Endothelial cell of hepatic sinusoid (primary cell): ENCODE results near the gene BHLHA15.

Source experiments
- in situ Hi-C: cut with HindIII; loops from 2 replicates; pipeline ENCODE4 v1.10.0; 2017; ENCODE audit warnings: low sequenced_read_pairs

BHLHA15 gene

GRCh38 chr7:98223351-98223897 lies 12.2 kb downstream of the BHLHA15 start:
- in situ Hi-C loops: no loop called here

- in situ Hi-C loops: no loop called here
Observed at GRCh38 chr7:98223898-98224700, 12.9 kb downstream of the BHLHA15 start.

DNA sequence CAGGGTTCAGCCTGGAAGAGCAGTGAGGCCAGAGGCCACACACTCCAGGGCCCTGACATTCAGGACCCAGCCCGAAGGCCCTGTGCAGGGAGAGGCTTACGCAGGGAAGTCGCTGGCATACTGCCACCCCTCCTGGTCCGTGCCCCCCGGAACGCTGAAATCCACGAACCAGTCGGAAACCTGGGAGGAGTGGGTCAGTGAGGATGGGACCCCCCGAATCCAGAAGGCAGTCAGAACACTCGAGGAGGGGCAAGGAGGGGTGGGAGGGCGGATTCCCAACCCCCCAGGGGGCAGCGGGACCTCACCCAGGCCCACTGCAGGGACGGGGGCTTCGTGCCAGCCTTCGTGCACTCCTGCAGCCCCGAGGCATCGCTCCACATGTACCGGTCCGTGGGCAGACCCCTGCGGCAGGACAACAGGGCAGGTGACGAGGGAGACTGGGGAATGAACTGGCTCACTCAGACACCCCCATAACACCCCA lies 13.5 kb downstream of the BHLHA15 start:
- in situ Hi-C loops: no loop called here

DNA sequence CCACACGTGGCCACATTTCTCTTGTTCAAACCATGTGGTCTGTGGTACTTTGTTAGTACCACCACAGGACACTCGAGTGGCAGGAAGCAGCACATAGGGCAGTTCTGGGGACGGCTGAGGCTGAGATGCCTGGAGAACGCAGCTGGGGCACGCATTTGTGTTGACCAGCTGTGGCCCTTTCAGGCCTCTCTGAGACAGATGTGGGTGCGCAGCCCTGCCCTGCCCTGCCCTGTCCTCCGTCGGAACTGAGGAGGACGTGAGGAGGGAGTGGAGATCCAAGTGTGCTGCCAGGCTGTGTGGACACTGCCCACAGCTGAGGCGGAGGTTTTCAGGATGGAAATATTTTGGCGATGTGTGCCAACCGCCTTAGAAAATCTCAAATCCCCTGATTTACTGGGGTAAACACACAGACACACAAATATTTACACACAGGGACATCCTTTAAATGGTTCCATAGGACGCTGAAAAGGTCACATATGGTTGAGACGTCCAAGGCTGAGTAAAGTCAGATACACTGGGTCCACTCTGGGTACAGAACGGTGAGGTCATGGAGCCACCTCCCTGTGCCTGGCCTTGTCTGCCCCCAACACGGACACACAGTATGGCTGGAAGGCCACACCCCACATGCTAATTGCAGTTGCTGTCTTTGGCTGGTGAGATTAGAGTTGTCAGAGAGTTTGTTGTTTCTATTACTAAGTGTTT lies 14.8 kb downstream of the BHLHA15 start:
- in situ Hi-C loops: no loop called here

DNA sequence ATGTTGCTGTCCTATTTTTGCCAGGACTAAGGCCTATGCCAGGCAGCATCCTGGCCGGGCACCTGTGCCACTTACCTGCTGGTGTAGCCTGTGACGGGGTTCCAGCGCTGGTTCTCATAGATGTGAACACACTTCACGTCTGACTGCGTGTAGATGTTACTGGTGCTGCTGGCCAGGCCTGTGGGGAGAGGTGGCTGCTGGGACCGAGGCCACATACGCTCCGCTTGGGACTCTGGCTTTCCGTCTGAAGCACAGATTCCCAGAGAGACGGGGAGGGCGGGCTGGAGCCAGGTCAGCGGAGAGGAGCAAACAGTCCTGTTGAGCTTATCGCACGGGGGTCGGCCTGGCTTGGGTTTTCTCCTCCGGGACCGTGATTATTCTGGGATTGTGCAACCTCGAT lies 16.7 kb downstream of the BHLHA15 start:
- in situ Hi-C loops: no loop called here

GRCh38 chr7:98228801-98229200 lies 17.6 kb downstream of the BHLHA15 start:
- in situ Hi-C loops: no loop called here

GRCh38 chr7:98229441-98229840 lies 18.2 kb downstream of the BHLHA15 start:
- in situ Hi-C loops: no loop called here

DNA sequence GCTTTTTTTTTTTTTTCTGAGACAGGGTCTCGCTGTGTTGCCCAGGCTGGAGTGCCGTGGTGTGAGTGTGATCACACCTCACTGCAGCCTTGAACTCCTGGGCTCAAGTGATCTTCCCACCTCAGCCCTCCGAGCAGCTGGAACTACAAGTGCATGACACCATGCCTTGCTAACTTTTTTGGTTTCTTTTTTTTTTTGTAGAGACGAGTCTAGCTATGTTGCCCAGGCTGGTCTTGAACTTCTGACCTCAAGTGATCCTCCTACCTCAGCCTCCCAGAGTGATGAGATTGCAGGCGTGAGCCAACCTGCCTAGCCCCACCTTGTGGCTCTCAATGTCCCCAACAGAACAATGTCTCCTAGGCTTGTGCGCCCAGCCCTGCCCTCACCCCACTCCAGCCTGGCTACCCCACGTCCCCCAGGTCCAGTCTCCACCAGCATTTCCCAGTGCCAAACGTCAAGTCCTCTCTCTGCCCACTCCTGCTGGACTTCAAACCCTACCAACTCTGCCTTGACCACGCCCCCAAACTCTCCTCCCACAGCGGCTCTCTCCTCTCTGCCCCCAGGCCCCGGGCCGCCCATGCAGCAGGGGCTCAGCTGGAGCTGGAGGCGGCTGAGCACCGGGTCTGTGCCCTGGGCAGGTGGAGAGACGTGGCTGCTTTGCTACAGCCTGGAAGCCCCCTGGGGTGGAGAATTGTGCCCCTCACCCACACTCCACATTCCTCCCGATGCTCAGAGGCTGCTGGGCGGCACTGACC lies 18.9 kb downstream of the BHLHA15 start:
- in situ Hi-C loops: no loop called here

GRCh38 chr7:98230746-98231471 lies 19.7 kb downstream of the BHLHA15 start:
- in situ Hi-C loops: no loop called here

- in situ Hi-C loops: no loop called here
Observed at GRCh38 chr7:98231493-98232262, 20.4 kb downstream of the BHLHA15 start.

- in situ Hi-C loops: no loop called here
Observed at GRCh38 chr7:98232263-98232585, 21.0 kb downstream of the BHLHA15 start.

DNA sequence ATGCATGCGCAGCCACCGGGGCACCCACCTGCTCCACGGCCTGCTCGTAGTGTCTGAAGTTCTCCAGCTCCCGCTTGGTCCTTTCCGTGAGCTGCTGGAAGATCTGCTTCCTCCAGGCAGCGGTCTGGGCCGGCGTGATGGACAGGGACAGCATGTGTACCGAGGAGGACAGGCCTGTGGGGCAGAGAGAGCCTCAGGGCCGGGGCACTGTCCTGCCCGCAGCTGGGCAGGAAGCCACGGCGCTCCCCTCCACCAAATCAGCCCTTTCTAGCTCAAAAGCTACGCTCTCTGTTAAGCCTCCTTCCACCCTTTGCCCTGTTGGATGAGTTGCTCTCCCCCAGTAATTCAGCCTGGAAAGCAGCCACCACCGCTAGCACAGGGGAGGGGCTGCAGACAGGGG lies 21.6 kb downstream of the BHLHA15 start:
- in situ Hi-C loops: no loop called here

DNA sequence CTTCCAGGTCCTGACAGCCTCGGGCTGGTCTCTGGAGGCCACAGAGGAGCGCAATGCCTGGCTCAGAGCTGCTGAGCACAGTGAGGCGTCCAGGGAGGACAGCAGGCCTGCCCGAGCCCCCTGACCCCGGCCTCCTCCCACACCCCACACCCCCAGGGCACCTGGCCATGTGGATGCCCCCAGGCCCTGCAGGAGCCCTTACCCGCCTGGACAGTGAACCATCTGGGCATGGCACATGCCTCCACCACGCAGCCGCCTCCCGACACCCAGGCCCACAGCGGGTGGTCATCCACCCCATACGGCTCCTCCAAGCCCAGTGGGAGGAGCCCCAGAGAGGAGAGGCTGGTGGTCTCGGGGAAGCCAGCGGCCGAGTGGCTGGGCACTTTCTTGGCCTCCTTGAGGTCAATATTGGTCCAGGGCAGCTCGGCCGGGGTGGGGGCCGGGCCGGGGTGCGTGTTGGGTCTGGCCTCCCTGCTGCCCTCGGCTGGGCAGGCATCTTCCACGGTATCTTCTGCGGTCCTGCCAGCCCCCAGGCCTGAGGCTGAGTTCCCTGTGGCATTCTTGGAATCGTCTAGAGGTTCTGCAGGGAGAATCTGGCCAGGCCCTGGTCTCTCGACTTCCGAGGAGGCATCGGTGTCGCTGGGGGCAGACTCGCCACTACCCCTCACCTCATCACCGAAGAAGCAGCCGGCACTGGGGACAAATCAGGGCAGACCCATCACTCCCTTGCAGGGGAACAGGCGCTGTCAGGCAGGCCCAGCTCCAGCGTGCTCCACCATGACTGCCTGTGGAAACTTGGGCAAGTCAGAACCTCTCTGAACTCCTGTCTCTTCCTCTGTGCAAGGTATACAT lies 22.2 kb downstream of the BHLHA15 start:
- in situ Hi-C loops: no loop called here

DNA sequence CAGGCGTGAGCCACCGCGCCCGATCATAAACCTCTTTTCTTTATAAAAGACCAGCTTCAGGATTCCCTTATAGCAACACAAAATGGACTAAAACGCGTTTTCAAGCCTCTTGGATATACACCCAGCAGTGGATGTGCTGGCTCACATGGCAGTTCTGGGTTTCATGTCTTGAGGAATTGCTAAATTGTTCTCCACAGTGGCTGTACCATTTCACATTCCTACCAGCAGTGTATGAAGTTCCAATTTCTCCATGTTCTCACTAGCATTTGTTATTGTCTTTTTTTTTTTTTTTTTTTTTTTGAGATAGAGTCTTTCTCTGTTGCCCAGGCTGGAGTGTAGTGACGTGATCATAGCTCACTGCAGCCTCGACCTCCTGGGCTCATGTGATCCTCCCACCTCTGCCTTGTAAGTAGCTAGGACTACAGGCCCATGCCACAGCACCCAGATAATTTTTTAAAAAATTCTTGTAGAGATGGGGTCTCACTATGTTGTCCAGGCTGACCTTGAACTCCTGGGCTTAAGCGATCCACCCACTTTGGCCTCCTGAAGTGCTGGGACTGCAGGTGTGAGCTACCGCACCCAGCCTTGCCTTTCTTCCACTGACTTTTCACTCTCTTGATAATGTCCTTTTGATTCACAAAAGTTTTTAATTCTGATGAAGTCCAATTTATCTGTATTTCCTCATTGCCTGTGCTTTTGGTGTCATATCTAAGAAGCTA lies 23.3 kb downstream of the BHLHA15 start:
- in situ Hi-C loops: no loop called here

- in situ Hi-C loops: no loop called here
Observed at GRCh38 chr7:98235901-98236300, 24.7 kb downstream of the BHLHA15 start.

- in situ Hi-C loops: no loop called here
Observed at GRCh38 chr7:98236355-98237185, 25.3 kb downstream of the BHLHA15 start.

- in situ Hi-C loops: no loop called here
Observed at GRCh38 chr7:98238076-98238475, 26.8 kb downstream of the BHLHA15 start.

GRCh38 chr7:98238976-98239375 lies 27.7 kb downstream of the BHLHA15 start:
- in situ Hi-C loops: no loop called here
